OCI-LY7 (cell line): ENCODE results near the gene RINL. TPM values are rescaled to one million over a fixed set of nuclear protein-coding genes. Genes with fewer than 3 reads are reported as not detected.

Source experiments
- BruUV-seq: library from RNA; stranded (reverse); fragments of 400-500 nt; replicated peaks from 2 replicates; lab custom pipeline; 2021; lab: Mats Ljungman, UMichigan
- CTCF ChIA-PET: fragments of 300-600 bp; sonication (Branson Sonifier 250); formaldehyde crosslinking; loops from one replicate; lab custom pipeline; 2022; ENCODE audit warnings: antibody characterized with exemption; ENCODE audit not compliant: unreplicated experiment; lab: Charles Lee
- POLR2A ChIA-PET: fragments of 300-600 bp; sonication (Branson Sonifier 250); formaldehyde crosslinking; loops from one replicate; lab custom pipeline; 2022; ENCODE audit warnings: antibody characterized with exemption; lab: Charles Lee
- DNase-seq: peaks from one replicate; pipeline ENCODE4 v3.0.0-alpha.2; 2015; ENCODE audit warnings: low spot score
- H2AFZ ChIP-seq: fragments of 200-600 bp; sonication (generic), shearing (Covaris generic); 2 replicates; pipeline ENCODE4 v1.6.1; 2014; ENCODE audit warnings: mild to moderate bottlenecking, antibody characterized with exemption, low read length, moderate library complexity
- H3K27ac ChIP-seq: fragments of 200-600 bp; sonication (generic); 2 replicates; pipeline ENCODE4 v1.5.1; 2014; ENCODE audit warnings: mixed run types, low read depth, mild to moderate bottlenecking, moderate library complexity, low read length, inconsistent platforms; ENCODE audit not compliant: poor library complexity, severe bottlenecking
- H3K36me3 ChIP-seq: fragments of 200-600 bp; sonication (generic); 2 replicates; pipeline ENCODE4 v1.6.1; 2014; ENCODE audit warnings: mild to moderate bottlenecking, antibody characterized with exemption, low read length, moderate library complexity, mixed read lengths; ENCODE audit not compliant: insufficient read depth
- H3K4me1 ChIP-seq: fragments of 200-600 bp; sonication (generic); 2 replicates; pipeline ENCODE4 v1.5.1; 2014; ENCODE audit warnings: mild to moderate bottlenecking, low read length; ENCODE audit not compliant: insufficient read depth, poor library complexity, severe bottlenecking
- H3K4me2 ChIP-seq: fragments of 200-600 bp; sonication (generic); 2 replicates; pipeline ENCODE4 v1.6.1; 2014; ENCODE audit warnings: mild to moderate bottlenecking, low read length
- H3K4me3 ChIP-seq: fragments of 200-600 bp; sonication (generic); 2 replicates; pipeline ENCODE4 v1.5.1; 2014; ENCODE audit warnings: mild to moderate bottlenecking, low read depth, low read length; ENCODE audit not compliant: poor library complexity, severe bottlenecking
- H3K79me2 ChIP-seq: fragments of 200-600 bp; sonication (generic); 2 replicates; pipeline ENCODE4 v1.6.1; 2016; ENCODE audit warnings: low read depth, mild to moderate bottlenecking, low read length, moderate library complexity, mixed read lengths; ENCODE audit not compliant: insufficient read depth
- H3K9me2 ChIP-seq: fragments of 200-600 bp; sonication (generic); 2 replicates; pipeline ENCODE4 v1.6.1; 2016; ENCODE audit warnings: mild to moderate bottlenecking, low read length, mixed read lengths; ENCODE audit not compliant: insufficient read depth
- H3K9me3 ChIP-seq: fragments of 200-600 bp; sonication (generic); 2 replicates; pipeline ENCODE4 v1.6.1; 2014; ENCODE audit warnings: mild to moderate bottlenecking, mixed run types, low read length, mixed read lengths
- H4K20me1 ChIP-seq: fragments of 200-600 bp; sonication (generic); 2 replicates; pipeline ENCODE4 v1.6.1; 2014; ENCODE audit warnings: mild to moderate bottlenecking, antibody characterized with exemption, low read length, moderate library complexity, mixed read lengths; ENCODE audit not compliant: insufficient read depth
- EZH2phosphoT487 ChIP-seq: fragments of 200-600 bp; sonication (generic); IDR thresholded peaks from 2 replicates; pipeline ENCODE4 v1.6.1; 2018; ENCODE audit warnings: low read depth, borderline replicate concordance, mild to moderate bottlenecking, mixed run types, antibody characterized with exemption, low read length, moderate library complexity, mixed read lengths
- intact Hi-C: fragments of 100-400 bp; cut with micrococcal nuclease; formaldehyde crosslinking; loops from one replicate; pipeline ENCODE4 v1.10.0; 2022; ENCODE audit not compliant: unreplicated experiment
- total RNA-seq, 2 experiments: library from RNA; depleted of rRNA in 1 of 2; stranded (reverse); fragments of >200 nt in 1 of 2; shearing (Covaris generic) in 1 of 2; gene quantifications; 2 replicates each; pipeline ENCODE4 v1.2.3, GENCODE V29; 2014 to 2022
- TF ChIP-seq, protein P1 (sequence below): fragments of 200-600 bp; sonication (generic); conservative IDR thresholded peaks from 2 replicates; pipeline ENCODE4 v1.5.1; 2014; ENCODE audit warnings: mild to moderate bottlenecking, antibody characterized with exemption, low read length, moderate library complexity, mixed read lengths

Gene RINL
- total RNA-seq, 2 experiments from 2014 or later, result 26.3 to 42.1 TPM

DNA sequence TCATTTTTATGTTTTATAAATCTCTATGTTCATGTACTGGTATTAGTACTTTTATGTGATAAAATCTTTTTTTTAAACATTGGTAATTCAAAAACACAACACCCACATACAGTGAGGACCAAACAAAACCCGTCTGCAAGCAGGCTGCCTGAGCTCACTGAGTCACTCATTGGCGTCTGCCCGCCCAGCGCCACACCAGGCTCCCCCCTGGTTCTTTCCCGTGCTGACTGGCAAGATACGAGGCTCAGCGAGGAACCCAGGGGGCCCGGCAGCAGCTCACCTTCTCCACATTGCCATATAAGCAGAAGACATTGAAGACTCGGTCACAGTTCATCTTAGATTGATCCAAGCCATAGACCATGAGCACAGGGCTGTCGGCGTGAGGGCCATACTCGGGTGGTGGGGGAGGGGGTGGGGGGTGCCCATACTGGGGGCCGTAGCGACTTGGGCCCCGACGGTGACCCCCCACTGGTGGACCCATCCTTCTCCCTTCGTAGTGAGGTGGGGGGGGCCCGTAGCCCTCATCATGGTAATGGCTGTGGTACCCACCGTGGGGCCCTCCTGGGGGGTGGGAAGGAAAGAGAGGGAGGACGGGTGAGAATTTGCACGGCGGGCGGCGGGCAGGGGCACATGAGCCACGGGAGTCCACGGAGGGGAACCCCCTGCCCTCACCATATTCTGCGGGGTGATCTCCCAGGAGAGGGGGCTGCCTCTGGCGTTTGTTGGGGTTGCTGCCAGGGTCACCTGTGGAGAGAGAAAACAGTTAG is 38.1 kb downstream of the RINL start:
- CTCF ChIA-PET, result interaction anchor here (0.5 kb wide), 1 partner anchor 71 kb away, joined by 4 read pairs; no protein-coding TSS in a partner anchor
- Histone ChIP-seq H3K79me2 (peaks cover 35% of the 10 kb centered on the region; the same call in 1 of the 2 replicates), H3K27ac (no peak overlapping the region), H3K9me2 (no peaks in the 10 kb centered on the region), H3K36me3 (peaks cover 99% of the 10 kb centered on the region), H3K9me3 (no peaks in the 10 kb centered on the region), H3K4me1 (peaks cover 13% of the 10 kb centered on the region), H4K20me1 (peaks cover 31% of the 10 kb centered on the region), H3K4me3 (no peak overlapping the region), H2AFZ (no peak overlapping the region), H3K4me2 (no peak overlapping the region)
- no peak for TF ChIP-seq EZH2phosphoT487
- TF ChIP-seq, protein P1, sequence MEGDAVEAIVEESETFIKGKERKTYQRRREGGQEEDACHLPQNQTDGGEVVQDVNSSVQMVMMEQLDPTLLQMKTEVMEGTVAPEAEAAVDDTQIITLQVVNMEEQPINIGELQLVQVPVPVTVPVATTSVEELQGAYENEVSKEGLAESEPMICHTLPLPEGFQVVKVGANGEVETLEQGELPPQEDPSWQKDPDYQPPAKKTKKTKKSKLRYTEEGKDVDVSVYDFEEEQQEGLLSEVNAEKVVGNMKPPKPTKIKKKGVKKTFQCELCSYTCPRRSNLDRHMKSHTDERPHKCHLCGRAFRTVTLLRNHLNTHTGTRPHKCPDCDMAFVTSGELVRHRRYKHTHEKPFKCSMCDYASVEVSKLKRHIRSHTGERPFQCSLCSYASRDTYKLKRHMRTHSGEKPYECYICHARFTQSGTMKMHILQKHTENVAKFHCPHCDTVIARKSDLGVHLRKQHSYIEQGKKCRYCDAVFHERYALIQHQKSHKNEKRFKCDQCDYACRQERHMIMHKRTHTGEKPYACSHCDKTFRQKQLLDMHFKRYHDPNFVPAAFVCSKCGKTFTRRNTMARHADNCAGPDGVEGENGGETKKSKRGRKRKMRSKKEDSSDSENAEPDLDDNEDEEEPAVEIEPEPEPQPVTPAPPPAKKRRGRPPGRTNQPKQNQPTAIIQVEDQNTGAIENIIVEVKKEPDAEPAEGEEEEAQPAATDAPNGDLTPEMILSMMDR, result no peak
- no peak for DNase-seq
- POLR2A ChIA-PET, result no interaction called here
- intact Hi-C loops, result no loop called here
- BruUV-seq, result no TSS peak

DNA sequence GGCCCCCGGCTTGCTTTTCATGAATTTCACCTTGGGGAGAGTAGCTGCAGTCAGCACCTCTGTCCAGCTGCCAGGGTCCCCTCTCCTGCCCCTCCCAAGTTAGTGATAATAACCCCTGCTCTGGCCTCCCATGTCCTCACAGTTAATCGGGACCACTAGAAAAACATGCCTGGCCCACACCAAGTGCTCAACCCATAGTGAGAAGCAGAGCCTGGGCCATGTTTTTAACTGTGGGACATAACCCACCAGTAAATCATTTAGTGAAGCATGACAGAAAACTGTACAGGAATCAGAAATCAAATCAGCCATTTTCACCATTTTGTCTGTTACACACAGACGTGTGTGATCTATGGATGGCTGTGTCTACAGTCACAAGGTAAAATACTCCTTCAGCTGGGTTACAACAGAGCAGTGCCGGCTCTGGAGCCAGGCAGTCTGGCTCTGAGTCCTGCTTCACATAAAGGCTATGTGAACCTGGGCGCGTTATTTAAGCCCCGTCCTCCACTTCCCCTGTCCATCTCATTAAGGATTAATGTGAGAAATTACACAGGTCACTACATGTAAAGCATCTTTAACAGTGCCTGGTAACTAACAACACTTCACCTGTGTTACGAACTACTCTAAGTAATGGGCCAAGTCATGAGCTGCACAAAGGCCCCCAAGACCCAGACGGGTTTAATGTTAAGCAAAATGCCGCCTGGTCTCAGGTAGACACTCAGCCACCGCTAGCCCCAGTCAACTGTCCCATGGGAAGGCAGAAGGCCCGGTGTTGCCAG is 38.9 kb downstream of the RINL start:
- Histone ChIP-seq H3K36me3 (peaks cover 90% of the 10 kb centered on the region), H3K9me3 (no peaks in the 10 kb centered on the region), H3K27ac (no peak overlapping the region), H3K4me3 (no peak overlapping the region), H3K4me1 (peaks cover 13% of the 10 kb centered on the region), H3K79me2 (peaks cover 27% of the 10 kb centered on the region; the same call in 1 of the 2 replicates), H2AFZ (no peak overlapping the region), H3K9me2 (no peaks in the 10 kb centered on the region), H3K4me2 (no peak overlapping the region), H4K20me1 (peaks cover 25% of the 10 kb centered on the region)
- DNase-seq, result no peak
- BruUV-seq, result no TSS peak
- CTCF ChIA-PET, result no interaction called here
- TF ChIP-seq, protein P1, result no peak
- no peak for TF ChIP-seq EZH2phosphoT487
- intact Hi-C loops, result no loop called here
- POLR2A ChIA-PET, result no interaction called here
